Fibroblast of mammary gland (primary cell): ENCODE measurements around the gene PAX4.

Experiments
- DNase-seq: peaks from one replicate; pipeline ENCODE4 v3.0.0-alpha.2; 2010; ENCODE audit warnings: low read depth
- H3K4me3 ChIP-seq: 2 replicates; pipeline ENCODE4 v1.5.1; 2011; ENCODE audit warnings: low read depth, mild to moderate bottlenecking, low read length, moderate library complexity; ENCODE audit not compliant: control insufficient read depth
- TF ChIP-seq, protein P1 (sequence below): conservative IDR thresholded peaks from 2 replicates; pipeline ENCODE4 v1.5.1; 2011; ENCODE audit warnings: low read depth, low read length, inconsistent platforms; ENCODE audit not compliant: control insufficient read depth, insufficient read depth

PAX4 gene

DNA sequence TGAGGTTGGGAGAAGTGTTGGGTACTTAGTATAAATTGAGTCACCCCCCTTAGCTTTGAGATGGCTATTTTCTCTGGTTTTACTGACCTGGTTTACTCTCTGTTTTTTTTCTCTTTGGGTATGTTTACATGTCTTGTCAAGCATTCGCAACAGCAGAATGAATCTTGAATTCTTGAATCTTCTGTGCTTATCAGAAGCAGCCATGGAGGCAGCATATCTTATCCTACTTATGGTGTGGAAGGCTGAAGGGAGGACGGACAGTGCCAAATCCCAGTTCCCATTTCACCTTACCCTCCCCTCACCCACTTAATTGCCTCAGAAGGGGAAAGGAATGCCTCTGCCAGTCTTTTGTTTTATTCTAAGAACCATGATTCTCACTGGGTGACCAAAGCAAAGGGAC is 37.8 kb upstream of the PAX4 start:
- DNase-seq, result no peak
- H3K4me3 ChIP-seq, result no peak overlapping the region
- TF ChIP-seq, protein P1, sequence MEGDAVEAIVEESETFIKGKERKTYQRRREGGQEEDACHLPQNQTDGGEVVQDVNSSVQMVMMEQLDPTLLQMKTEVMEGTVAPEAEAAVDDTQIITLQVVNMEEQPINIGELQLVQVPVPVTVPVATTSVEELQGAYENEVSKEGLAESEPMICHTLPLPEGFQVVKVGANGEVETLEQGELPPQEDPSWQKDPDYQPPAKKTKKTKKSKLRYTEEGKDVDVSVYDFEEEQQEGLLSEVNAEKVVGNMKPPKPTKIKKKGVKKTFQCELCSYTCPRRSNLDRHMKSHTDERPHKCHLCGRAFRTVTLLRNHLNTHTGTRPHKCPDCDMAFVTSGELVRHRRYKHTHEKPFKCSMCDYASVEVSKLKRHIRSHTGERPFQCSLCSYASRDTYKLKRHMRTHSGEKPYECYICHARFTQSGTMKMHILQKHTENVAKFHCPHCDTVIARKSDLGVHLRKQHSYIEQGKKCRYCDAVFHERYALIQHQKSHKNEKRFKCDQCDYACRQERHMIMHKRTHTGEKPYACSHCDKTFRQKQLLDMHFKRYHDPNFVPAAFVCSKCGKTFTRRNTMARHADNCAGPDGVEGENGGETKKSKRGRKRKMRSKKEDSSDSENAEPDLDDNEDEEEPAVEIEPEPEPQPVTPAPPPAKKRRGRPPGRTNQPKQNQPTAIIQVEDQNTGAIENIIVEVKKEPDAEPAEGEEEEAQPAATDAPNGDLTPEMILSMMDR, result no peak

DNA sequence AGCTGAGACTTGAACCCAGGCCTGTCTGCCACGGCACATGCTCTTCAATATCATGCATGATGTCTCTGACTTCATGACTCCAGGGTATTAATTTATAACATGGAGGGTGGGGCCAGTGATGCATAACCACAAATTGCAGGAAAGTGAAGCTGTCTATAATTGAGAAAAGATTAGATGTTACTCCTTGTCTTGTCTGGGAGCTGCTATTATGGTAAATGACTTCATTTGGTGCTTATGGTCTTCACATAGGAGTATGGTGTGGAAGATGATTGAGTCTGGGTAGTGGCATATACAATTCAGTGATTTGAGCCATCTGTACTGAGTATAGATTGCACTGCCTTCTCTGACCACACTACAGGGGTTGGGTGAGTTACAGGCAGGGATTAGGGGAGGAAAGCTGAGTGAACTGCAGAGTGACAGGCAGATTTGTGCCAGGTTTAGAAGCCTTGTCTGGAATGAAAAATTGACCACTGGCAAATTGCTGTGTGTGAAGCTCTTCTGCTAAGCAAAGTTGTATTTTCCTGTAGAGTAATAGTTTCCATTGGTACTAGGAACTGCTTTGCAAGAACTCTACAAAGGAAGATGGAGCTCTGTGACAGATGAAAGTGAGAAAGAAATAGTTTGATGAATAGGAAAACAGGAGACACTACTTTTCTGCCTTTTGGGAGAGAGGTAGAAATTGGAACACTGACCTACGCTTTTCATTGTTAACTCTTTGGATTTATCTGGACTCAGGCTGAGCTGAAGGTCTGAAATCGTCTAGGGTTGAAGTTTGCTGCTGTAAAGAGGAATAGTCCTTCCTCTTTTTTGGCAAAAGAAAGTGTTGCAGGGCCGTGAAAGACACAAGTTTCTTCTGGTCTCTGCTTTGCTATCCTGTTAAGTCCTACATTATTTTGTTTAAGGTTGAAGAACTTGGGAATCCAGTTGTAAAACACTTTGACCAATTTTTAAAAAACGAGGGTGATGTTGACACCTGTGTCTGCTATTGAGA is 36.8 kb upstream of the PAX4 start:
- DNase-seq, result peak; percentile 43
- TF ChIP-seq, protein P1, result no peak

DNA sequence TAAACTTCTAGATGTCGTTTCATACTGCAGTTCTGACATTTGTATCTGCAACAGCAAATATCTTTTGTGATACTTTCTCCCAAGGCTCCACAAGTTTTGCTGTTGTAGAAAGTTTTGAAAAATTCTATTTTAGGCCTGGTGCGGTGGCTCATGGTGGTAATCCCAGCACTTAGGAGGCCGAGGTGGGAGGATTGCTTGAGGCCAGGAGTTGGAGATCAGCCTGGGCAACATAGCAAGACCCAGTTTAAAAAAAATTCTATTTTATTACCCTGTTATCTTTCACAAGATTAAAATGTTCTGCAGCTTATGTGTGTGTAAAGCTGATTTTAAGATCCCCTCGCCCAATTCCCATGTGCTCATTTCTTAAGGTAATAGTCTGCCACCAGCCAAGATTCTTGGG is 35.5 kb upstream of the PAX4 start:
- no peak for DNase-seq
- TF ChIP-seq, protein P1, result no peak
- H3K4me3 ChIP-seq, result peak overlapping the region; percentile 98

More for the DNA sequence above, 36.8 kb upstream of the PAX4 start:
- H3K4me3 ChIP-seq, result peak overlapping the region; percentile 98

DNA sequence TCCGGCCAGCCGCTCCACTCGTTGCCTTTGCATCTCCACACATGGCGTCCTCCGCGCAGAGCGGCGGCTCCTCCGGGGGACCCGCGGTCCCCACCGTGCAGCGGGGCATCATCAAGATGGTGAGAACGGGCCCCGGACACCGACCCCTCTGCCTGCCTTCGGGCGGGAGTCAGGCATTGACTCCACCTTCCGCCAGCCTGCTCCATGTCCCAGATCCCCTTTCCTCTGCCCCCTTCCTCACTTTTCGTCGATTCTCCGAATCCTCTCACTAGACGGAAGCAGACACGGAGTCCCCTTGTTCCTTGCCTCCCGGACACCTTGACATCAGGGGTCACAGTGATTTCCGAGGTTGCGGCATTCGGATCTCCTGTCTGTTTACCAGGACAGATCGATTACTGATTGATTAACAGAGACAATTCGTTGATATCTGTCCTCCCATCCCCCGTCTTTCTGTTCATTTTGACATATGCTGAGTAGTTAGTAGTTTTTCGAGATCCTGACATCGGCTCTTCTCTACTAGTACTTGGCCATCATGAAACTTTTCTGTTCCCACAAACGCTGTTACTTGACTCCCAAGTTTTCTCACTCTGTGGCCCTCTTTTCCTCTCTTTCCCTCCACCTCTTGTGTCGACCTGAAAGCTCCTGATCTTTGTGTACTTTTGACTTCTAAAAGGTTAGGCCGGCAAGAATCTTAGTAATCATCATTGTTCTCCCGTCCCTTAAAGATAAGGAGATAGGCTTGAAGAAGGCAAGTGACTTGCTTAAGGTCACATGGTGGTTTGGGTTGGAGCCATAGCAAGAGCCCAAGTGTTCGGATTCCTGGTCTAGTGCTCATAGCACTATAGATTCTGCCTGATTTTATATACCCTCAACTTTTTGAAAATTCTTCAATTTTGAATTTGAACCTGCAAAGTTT is 34.6 kb upstream of the PAX4 start:
- peak overlapping the region; percentile 98 for H3K4me3 ChIP-seq
- TF ChIP-seq, protein P1, result no peak
- DNase-seq, result peak; percentile 63

DNA sequence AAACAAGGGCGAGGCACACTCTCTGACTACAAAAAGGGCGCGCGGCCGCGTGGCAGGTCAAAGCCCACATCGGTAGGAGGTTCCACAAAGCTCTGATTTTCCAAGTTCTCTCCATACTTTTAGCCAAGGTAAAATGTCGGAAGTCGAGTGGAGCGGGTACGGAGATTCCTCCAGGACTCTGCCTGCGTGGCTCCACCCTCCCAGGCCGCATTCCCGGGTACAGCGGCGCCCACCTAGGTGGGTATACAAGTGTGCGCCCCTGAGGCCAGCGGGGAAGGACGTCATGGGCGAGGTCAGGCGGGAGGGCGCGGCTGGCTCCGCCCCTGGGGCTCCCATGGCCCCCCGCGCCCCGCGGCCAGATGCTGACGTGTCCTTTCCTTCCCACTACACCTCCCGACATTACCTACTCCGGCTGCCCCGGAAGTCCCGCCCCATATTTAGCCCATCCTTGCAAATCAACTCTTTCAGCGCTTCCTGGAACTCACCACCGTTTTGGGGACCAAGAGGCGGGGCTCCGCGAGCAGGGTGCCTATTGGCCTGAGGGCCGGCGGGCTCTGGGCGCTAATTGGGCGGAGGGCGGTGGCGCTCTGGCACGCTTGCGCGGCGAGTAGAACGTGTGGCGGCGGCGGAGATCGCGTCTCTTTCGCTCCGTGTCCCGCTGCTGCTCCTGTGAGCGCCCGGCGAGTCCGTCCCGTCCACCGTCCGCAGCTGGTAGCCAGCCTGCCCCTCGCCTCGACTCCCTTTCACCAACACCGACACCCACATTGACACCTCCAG is 33.8 kb upstream of the PAX4 start, which contains the start of gene SND1:
TSS of gene SND1 (plus strand) at position 639 of the 777 bp plus-strand sequence. CDS start 180 bp downstream, outside the sequence.
- peak; percentile 98 for DNase-seq
- H3K4me3 ChIP-seq, result peak within 1 kb of the TSS; percentile 98
- TF ChIP-seq, protein P1, result no peak
